HG02588 (cell line): ENCODE data around the gene SORCS2.
"Not testable (repeated sequence)": the region's sequence is repeated elsewhere in the genome, so short reads cannot be mapped to it uniquely, and the experiment has no call there.

Source experiments
- ATAC-seq: cut with Tn5 transposase; IDR thresholded peaks from one replicate; pipeline ENCODE4 v1.9.1; 2021; ENCODE audit warnings: mild to moderate bottlenecking, moderate library complexity; ENCODE audit not compliant: unreplicated experiment

Gene SORCS2

GRCh38 chr4:7433376-7434140 is 241.2 kb downstream of the SORCS2 start:
- no peak for ATAC-seq

DNA sequence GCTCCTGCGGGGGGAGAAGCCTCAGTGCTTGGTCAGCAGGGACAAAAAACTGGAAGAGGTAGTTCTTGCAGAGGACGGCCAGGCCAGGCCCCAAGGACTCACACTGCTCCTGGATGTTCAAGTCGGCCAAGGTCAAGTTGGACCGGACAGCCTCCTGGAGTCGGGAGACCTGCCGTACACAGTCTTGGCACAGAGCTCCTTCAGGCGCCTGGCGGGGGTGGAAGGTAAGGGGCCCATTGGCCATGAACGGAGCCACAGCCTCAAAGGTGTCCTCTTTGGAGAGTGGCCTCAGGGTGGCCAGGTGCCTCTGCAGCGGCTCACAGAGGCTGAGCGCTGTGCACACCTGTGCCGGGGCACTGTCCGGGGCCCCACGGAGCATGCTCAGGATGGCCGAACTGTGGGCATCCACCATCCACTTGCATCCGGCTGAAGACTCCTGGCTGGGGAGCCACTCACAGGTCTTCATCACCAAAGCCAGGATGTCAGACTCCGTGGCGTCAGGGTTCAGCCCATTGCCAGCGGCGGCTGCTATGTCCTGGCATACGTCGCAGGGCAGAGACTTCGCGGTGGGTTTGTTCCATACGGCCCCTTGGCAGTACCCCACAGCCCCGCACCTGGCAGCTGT is 241.9 kb downstream of the SORCS2 start:
- ATAC-seq: no peak

GRCh38 chr4:7434766-7435150 is 242.4 kb downstream of the SORCS2 start, which contains the start of gene PSAPL1:
PSAPL1 (minus strand) TSS chr4:7434930; CDS start chr4:7434879, 51 bp downstream.
- no peak for ATAC-seq

DNA sequence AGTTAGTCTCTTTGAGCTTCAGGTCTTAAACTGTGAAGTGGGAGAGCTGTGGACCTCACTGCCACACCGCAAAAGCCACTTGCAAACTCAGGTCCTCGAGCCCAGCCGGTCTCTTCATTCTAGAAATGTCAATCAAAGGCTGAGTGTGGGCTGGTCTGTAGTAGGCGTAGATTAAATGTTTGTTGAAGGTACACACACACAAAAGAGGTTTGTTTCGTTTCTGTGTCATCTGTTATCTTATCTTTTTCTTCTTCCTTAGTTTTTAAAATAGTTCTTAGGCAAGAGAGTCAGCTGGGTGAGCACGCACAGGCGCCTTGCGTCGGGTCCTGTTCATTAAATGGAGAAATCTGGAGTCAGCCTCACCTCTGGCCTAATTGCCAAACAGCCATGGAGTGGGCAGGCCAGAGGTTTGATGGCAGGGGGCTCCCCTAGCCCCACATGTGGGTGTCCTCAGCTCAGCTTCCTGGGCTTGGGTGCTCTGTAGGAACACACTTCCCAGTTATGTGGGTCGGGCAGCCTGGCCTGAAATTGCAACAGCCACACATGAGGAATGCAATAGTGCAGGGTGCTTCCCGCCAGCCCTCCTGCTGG is 243.2 kb downstream of the SORCS2 start:
- ATAC-seq: no peak

- ATAC-seq: no peak
Measured at GRCh38 chr4:7436256-7436655, 243.9 kb downstream of the SORCS2 start.

DNA sequence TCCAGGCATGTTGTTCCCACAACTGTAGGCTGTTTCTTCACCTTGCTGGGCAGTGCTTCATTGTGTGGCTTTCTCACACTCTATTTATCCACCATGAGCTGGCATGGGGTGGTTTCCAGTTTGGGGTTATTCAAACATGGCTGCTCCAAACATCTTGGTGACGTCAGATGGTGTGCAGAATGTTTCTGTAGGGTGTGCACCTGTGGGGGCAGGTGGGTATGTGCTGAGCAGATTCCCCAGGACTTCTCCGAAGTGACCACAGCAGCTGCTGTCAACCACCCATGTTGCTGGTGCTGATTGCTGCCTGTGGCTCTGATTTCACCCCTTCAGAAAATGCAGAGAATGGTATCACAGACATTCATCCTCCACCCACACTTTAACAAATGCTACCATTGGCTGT is 247.4 kb downstream of the SORCS2 start:
- ATAC-seq: no peak

DNA sequence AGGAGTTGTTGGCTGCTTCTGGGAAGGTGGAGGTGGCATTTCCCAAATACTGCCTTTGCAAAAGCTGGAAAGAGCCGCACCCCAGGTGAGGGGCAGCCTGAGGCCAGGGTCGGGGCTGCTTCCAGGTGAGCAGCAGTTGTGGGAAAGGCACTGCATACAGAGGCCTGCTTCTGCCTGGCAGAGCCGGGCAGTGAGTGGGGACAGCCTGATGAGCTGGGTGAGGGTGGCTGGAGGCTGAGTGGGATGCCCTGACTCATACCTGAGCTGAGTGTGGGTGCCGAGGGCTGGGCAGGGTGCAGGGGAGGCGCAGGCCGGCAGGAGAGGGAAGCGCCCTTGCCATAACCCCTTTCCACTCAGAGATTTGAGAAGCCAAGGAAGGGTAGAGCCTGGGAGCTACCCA is 248.9 kb downstream of the SORCS2 start:
- ATAC-seq: no peak

GRCh38 chr4:7442574-7443162 is 250.3 kb downstream of the SORCS2 start:
- ATAC-seq: no peak

DNA sequence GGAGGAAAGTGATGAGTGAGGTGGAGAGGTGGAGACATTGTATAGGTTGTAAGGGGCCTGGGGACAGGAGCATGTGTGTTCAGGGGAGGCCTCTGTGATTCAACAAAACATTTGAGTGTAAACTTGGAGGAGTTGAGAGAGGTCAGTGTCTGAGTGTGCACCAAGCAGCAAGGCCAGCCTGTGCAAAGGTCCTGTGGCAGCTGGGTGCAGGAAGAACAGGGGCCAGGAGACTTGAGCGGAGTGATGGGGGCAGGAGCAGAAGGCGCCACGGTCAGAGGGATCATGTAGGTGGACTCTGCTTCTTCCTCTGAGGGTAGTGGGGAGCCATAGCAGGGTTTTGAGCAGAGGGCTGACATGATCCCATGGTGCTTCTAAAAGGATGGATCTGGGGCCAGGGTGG is 252.0 kb downstream of the SORCS2 start:
- no peak for ATAC-seq

DNA sequence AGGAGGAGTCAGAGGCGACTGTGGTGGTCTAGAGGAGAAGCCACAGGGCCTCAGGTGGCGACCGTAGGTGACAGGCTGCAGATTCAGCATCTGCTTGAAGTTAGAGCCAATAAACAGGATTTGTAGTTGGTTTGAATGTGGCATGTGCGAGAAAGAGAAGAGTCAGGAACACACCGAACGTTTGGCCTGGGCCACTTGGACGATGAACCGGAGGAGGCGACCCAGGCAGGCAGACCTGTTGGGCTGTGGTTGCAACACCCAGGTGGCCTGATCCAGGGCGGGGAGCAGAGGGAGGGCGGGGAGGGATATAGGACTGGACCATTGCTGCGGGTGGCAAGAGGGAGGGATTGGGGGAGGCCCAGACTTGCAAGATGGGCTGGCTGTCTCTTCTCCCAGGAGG is 252.4 kb downstream of the SORCS2 start:
- no peak for ATAC-seq

- no peak for ATAC-seq
Measured at GRCh38 chr4:7447236-7447635, 254.9 kb downstream of the SORCS2 start.

DNA sequence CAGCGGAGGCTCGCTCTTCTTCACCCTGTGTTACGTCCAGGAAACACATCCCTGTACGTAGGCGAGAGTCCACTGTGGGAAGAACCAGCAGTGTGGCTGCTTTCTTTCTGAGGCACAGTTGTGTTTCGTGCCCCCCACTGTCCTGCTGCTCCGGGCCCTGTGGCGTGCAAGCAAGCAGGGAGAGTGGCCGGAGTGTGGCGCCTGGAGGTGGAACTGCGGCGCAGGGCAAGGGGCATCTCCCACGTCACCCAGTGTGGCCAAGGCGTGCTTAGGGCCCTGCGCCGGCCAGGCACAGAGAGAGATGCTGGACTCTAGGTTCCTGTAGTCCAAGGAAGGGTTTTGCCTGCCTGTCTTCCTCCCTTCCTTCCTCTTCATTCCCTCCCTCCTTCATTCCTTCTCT is 255.7 kb downstream of the SORCS2 start:
- ATAC-seq: no peak

- no peak for ATAC-seq
Measured at GRCh38 chr4:7450775-7451433, 258.6 kb downstream of the SORCS2 start.

DNA sequence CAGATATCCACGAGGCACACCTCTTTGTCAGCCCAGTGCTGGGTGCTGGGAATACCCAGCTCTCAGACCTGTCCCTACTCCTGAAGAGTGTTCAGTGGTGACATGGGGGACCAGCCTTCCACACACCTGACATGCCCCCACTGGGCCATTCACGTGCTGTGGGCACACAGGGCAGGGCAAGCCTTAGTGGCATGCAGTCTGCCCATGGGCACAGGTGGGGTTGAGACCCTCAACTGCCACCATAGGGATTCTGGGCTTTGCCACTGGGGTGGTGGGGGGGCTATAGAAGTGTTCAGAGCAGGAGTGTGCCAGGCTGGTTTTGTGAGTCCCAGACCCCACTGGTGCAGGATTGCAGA is 259.1 kb downstream of the SORCS2 start:
- ATAC-seq: no peak

GRCh38 chr4:7451800-7452199 is 259.5 kb downstream of the SORCS2 start:
- no peak for ATAC-seq

DNA sequence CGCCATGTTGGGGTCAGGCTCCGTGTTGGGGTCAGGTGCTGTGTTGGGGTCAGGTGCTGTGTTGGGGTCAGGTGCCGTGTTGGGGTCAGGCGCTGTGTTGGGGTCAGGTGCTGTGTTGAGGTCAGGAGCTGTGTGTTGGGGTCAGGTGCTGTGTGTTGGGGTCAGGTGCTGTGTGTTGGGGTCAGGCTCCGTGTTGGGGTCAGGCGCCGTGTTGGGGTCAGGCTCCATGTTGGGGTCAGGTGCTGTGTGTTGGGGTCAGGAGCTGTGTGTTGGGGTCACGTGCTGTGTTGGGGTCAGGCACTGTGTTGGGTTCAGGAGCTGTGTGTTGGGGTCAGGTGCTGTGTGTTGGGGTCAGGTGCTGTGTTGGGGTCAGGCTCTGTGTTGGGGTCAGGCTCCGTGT is 260.5 kb downstream of the SORCS2 start:
- not testable (repeated sequence) for ATAC-seq

GRCh38 chr4:7457201-7458065 is 265.1 kb downstream of the SORCS2 start:
- ATAC-seq: no peak

- ATAC-seq: no peak
Measured at GRCh38 chr4:7458066-7458425, 265.7 kb downstream of the SORCS2 start.

DNA sequence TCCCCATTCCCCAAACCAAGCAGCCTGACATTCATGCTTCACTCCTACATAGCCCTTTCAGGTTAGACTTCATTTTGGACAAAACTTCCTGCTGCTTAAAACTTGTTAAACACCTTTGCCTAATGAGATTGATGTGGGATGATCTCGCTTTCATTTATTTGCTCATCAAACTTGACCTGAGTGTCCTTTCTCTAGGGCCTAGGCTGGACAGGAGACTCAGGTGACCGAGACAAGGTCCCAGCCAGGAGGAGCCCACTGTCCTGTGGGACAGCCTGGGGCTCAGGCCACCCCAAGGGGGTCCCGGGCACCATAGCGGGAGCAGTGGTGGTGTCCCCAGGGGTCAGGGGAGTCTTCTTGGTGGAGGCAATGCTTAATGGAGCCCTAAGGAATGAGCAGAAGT is 266.1 kb downstream of the SORCS2 start:
- no peak for ATAC-seq

GRCh38 chr4:7459471-7459870 is 267.1 kb downstream of the SORCS2 start:
- no peak for ATAC-seq

DNA sequence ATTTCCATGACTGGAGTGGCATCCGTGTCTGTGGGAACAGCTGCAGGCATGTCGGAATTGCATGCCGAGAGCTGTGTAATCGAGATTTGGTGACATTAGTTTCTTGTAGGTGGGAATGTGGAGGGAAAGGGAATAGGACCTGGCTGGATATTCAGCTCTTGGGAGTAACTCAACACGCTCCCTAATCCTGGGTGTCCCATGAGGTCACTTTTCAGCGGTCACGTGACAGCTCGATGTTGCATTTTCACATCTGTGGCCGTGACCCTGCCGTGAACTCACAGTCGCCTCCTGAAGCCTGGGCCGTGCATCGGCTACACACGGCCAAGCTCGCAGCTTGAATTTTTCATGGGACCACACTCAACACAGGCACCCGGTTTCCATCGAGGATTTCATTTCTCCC is 268.2 kb downstream of the SORCS2 start:
- ATAC-seq: no peak
